GOT3 (cell line): Measurements from ENCODE around the gene GALNT13.

Experiments used
- DNase-seq: peaks from one replicate; lab custom pipeline; 2025; ENCODE audit warnings: mixed read lengths; lab: John Stamatoyannopoulos, UW

The GALNT13 gene

GRCh38 chr2:154223726-154224125 lies 352.0 kb downstream of the GALNT13 start:
- DNase-seq = no peak

- DNase-seq = no peak
Measured at GRCh38 chr2:154226931-154227330, 355.2 kb downstream of the GALNT13 start.

GRCh38 chr2:154228566-154229280 lies 357.0 kb downstream of the GALNT13 start:
- DNase-seq = no peak

- DNase-seq = no peak
Measured at GRCh38 chr2:154229966-154230365, 358.2 kb downstream of the GALNT13 start.

- DNase-seq = no peak
Measured at GRCh38 chr2:154231021-154231420, 359.3 kb downstream of the GALNT13 start.

- DNase-seq = no peak
Measured at GRCh38 chr2:154233231-154233630, 361.5 kb downstream of the GALNT13 start.

GRCh38 chr2:154238252-154238651 lies 366.5 kb downstream of the GALNT13 start:
- DNase-seq = no peak

- no peak for DNase-seq
Measured at GRCh38 chr2:154240316-154240715, 368.6 kb downstream of the GALNT13 start.

- DNase-seq = no peak
Measured at GRCh38 chr2:154240921-154241379, 369.2 kb downstream of the GALNT13 start.

- no peak for DNase-seq
Measured at GRCh38 chr2:154242687-154243086, 371.0 kb downstream of the GALNT13 start.

- DNase-seq = no peak
Measured at GRCh38 chr2:154243685-154244084, 372.0 kb downstream of the GALNT13 start.

GRCh38 chr2:154244932-154245331 lies 373.2 kb downstream of the GALNT13 start:
- DNase-seq = no peak

GRCh38 chr2:154247503-154247902 lies 375.8 kb downstream of the GALNT13 start:
- no peak for DNase-seq

- DNase-seq = no peak
Measured at GRCh38 chr2:154256136-154256535, 384.4 kb downstream of the GALNT13 start.

GRCh38 chr2:154259030-154259429 lies 387.3 kb downstream of the GALNT13 start:
- DNase-seq = no peak

GRCh38 chr2:154261473-154262027 lies 389.8 kb downstream of the GALNT13 start:
- no peak for DNase-seq

- DNase-seq = no peak
Measured at GRCh38 chr2:154263206-154263605, 391.5 kb downstream of the GALNT13 start.

- DNase-seq = no peak
Measured at GRCh38 chr2:154264024-154264423, 392.3 kb downstream of the GALNT13 start.

- DNase-seq = no peak
Measured at GRCh38 chr2:154267983-154268382, 396.3 kb downstream of the GALNT13 start.

GRCh38 chr2:154280543-154280942 lies 408.8 kb downstream of the GALNT13 start:
- no peak for DNase-seq

GRCh38 chr2:154289870-154290269 lies 418.1 kb downstream of the GALNT13 start:
- no peak for DNase-seq

GRCh38 chr2:154291511-154291910 lies 419.8 kb downstream of the GALNT13 start:
- no peak for DNase-seq

- DNase-seq = no peak
Measured at GRCh38 chr2:154291927-154292326, 420.2 kb downstream of the GALNT13 start.

GRCh38 chr2:154293864-154294263 lies 422.1 kb downstream of the GALNT13 start:
- no peak for DNase-seq
